Stimulated activated CD8-positive, alpha-beta memory T cell treated with anti-CD3 and anti-CD28 coated beads, Interleukin-12 subunit alpha, Interleukin-12 subunit beta, amount 100 ng/mL, for 24 hours (primary cell): Measurements from ENCODE around the gene MYOG.

ENCODE experiments used
- DNase-seq: peaks from one replicate; pipeline ENCODE4 v3.0.0-alpha.2; 2020; ENCODE audit errors: extremely low read depth

MYOG gene

GRCh38 chr1:203072002-203072602 is 13.7 kb downstream of the MYOG start:
- no peak for DNase-seq

- DNase-seq: no peak
Measured at GRCh38 chr1:203069030-203069747, 16.6 kb downstream of the MYOG start.

GRCh38 chr1:203066965-203067364 is 18.8 kb downstream of the MYOG start:
- no peak for DNase-seq

- DNase-seq: no peak
Measured at GRCh38 chr1:203065986-203066385, 19.8 kb downstream of the MYOG start.

GRCh38 chr1:203065191-203065590 is 20.6 kb downstream of the MYOG start:
- DNase-seq: no peak

- no peak for DNase-seq
Measured at GRCh38 chr1:203063287-203063686, 22.5 kb downstream of the MYOG start.

GRCh38 chr1:203060115-203060514 is 25.7 kb downstream of the MYOG start:
- DNase-seq: no peak

GRCh38 chr1:203059485-203059884 is 26.3 kb downstream of the MYOG start:
- DNase-seq: no peak

- no peak for DNase-seq
Measured at GRCh38 chr1:203058676-203058935, 27.2 kb downstream of the MYOG start.

GRCh38 chr1:203057911-203058675 is 27.7 kb downstream of the MYOG start:
- DNase-seq: no peak

- no peak for DNase-seq
Measured at GRCh38 chr1:203056516-203056915, 29.3 kb downstream of the MYOG start.

- no peak for DNase-seq
Measured at GRCh38 chr1:203056012-203056411, 29.8 kb downstream of the MYOG start.

- DNase-seq: no peak
Measured at GRCh38 chr1:203055161-203055799, 30.5 kb downstream of the MYOG start.

- DNase-seq: no peak
Measured at GRCh38 chr1:203054642-203055041, 31.2 kb downstream of the MYOG start.

- no peak for DNase-seq
Measured at GRCh38 chr1:203054184-203054583, 31.6 kb downstream of the MYOG start.

GRCh38 chr1:203052601-203053000 is 33.2 kb downstream of the MYOG start:
- DNase-seq: no peak

GRCh38 chr1:203051841-203052324 is 33.9 kb downstream of the MYOG start:
- DNase-seq: no peak

GRCh38 chr1:203050826-203051225 is 35.0 kb downstream of the MYOG start:
- no peak for DNase-seq

- DNase-seq: no peak
Measured at GRCh38 chr1:203049576-203050180, 36.1 kb downstream of the MYOG start.

- DNase-seq: no peak
Measured at GRCh38 chr1:203049077-203049476, 36.7 kb downstream of the MYOG start.

GRCh38 chr1:203048555-203049051 is 37.2 kb downstream of the MYOG start:
- no peak for DNase-seq

- no peak for DNase-seq
Measured at GRCh38 chr1:203048086-203048485, 37.7 kb downstream of the MYOG start.
